Osteoblast (primary cell): ENCODE measurements around the gene UBE2L6. TPM values are rescaled to one million over a fixed set of nuclear protein-coding genes. Genes with fewer than 3 reads are reported as not detected.

Source experiments
- DNase-seq: peaks from one replicate; pipeline ENCODE4 v3.0.0; 2011; ENCODE audit warnings: low spot score, mixed read lengths; ENCODE audit not compliant: insufficient read length; ENCODE audit errors: missing footprints
- H2AFZ ChIP-seq: 2 replicates; pipeline ENCODE4 v1.6.0; 2011; ENCODE audit warnings: mild to moderate bottlenecking, low read length
- H3K27ac ChIP-seq: 2 replicates; pipeline ENCODE4 v1.5.1; 2011; ENCODE audit warnings: mild to moderate bottlenecking, low read depth, low read length, moderate library complexity
- H3K27me3 ChIP-seq: 2 replicates; pipeline ENCODE4 v1.6.0; 2012; ENCODE audit warnings: mild to moderate bottlenecking, control low read depth, inconsistent platforms, low read length, moderate library complexity; ENCODE audit not compliant: insufficient read depth
- H3K36me3 ChIP-seq: 2 replicates; pipeline ENCODE4 v1.5.1; 2011; ENCODE audit warnings: mild to moderate bottlenecking, low read length, control low read depth, moderate library complexity; ENCODE audit not compliant: insufficient read depth
- H3K4me1 ChIP-seq: 2 replicates; pipeline ENCODE4 v1.5.1; 2011; ENCODE audit warnings: mild to moderate bottlenecking, low read length, control low read depth, moderate library complexity; ENCODE audit not compliant: insufficient read depth
- H3K4me2 ChIP-seq: 2 replicates; pipeline ENCODE4 v1.6.0; 2011; ENCODE audit warnings: mild to moderate bottlenecking, low read length; ENCODE audit not compliant: insufficient read depth
- H3K4me3 ChIP-seq: fragments of 200-600 bp; sonication (generic); 3 replicates; pipeline ENCODE4 v1.5.1; 2012; ENCODE audit warnings: mild to moderate bottlenecking, low read length, inconsistent platforms; ENCODE audit not compliant: insufficient read depth
- H3K79me2 ChIP-seq: 2 replicates; pipeline ENCODE4 v1.6.0; 2012; ENCODE audit warnings: mild to moderate bottlenecking, low read length, control low read depth, inconsistent platforms; ENCODE audit not compliant: insufficient read depth
- H3K9me3 ChIP-seq: 2 replicates; pipeline ENCODE4 v1.5.1; 2011; ENCODE audit warnings: low read depth, low read length, control low read depth
- H4K20me1 ChIP-seq: 2 replicates; pipeline ENCODE4 v1.6.0; 2012; ENCODE audit warnings: mild to moderate bottlenecking, low read length, control low read depth; ENCODE audit not compliant: insufficient read depth
- CTCF ChIP-seq: IDR thresholded peaks from 2 replicates; pipeline ENCODE4 v1.5.1; 2011; ENCODE audit warnings: mild to moderate bottlenecking, low read depth, low read length, moderate library complexity; ENCODE audit errors: extremely low read depth
- total RNA-seq: library from RNA; depleted of rRNA; stranded (reverse); fragments of >200 nt; gene quantifications from 2 replicates; pipeline ENCODE4 v1.2.3, GENCODE V29; 2012

UBE2L6 gene
- total RNA-seq, 1 donor = 65.9 TPM

GRCh38 chr11:57549983-57550382 lies 17.5 kb downstream of the UBE2L6 start:
- Histone ChIP-seq H3K9me3 (no peaks in the 10 kb centered on the region), H3K36me3 (peaks cover 32% of the 10 kb centered on the region), H3K4me1 (peaks cover 4% of the 10 kb centered on the region), H3K4me2 (no peak overlapping the region), H3K79me2 (no peaks in the 10 kb centered on the region), H2AFZ (no peak overlapping the region), H3K4me3 (no peak overlapping the region), H3K27ac (no peak overlapping the region), H3K27me3 (no peaks in the 10 kb centered on the region), H4K20me1 (no peaks in the 10 kb centered on the region)
- TF ChIP-seq CTCF = no peak
- no peak for DNase-seq

- TF ChIP-seq CTCF = no peak
- Histone ChIP-seq H3K27ac (no peak overlapping the region), H3K4me1 (peaks cover 4% of the 10 kb centered on the region), H3K4me3 (no peak overlapping the region), H3K79me2 (no peaks in the 10 kb centered on the region), H3K36me3 (peaks cover 32% of the 10 kb centered on the region), H3K4me2 (no peak overlapping the region), H2AFZ (no peak overlapping the region), H3K27me3 (peaks cover 2% of the 10 kb centered on the region), H4K20me1 (no peaks in the 10 kb centered on the region), H3K9me3 (no peaks in the 10 kb centered on the region)
- peak; percentile 62 for DNase-seq
These were observed 19.6 kb downstream of the UBE2L6 start for GRCh38 chr11:57547854-57548377.

- Histone ChIP-seq H3K27ac (no peak overlapping the region), H3K9me3 (no peaks in the 10 kb centered on the region), H3K4me3 (no peak overlapping the region), H2AFZ (no peak overlapping the region), H3K36me3 (peaks cover 24% of the 10 kb centered on the region), H3K4me2 (no peak overlapping the region), H4K20me1 (no peaks in the 10 kb centered on the region), H3K27me3 (peaks cover 2% of the 10 kb centered on the region), H3K79me2 (no peaks in the 10 kb centered on the region), H3K4me1 (peaks cover 4% of the 10 kb centered on the region)
- TF ChIP-seq CTCF = peak; percentile 16
- DNase-seq = peak; percentile 94
These were observed 20.5 kb downstream of the UBE2L6 start for GRCh38 chr11:57546869-57547475.

GRCh38 chr11:57546451-57546850 lies 21.0 kb downstream of the UBE2L6 start:
- TF ChIP-seq CTCF = no peak
- Histone ChIP-seq H3K79me2 (no peaks in the 10 kb centered on the region), H3K27me3 (peaks cover 5% of the 10 kb centered on the region), H3K4me3 (no peak overlapping the region), H3K9me3 (no peaks in the 10 kb centered on the region), H2AFZ (no peak overlapping the region), H3K4me2 (no peak overlapping the region), H4K20me1 (no peaks in the 10 kb centered on the region), H3K4me1 (peaks cover 4% of the 10 kb centered on the region), H3K36me3 (peaks cover 19% of the 10 kb centered on the region), H3K27ac (no peak overlapping the region)
- DNase-seq = no peak
